Astrocyte (in vitro differentiated cells and primary cell): ENCODE data around the gene GRPEL2. TPM values are rescaled to one million over a fixed set of nuclear protein-coding genes. Genes with fewer than 3 reads are reported as not detected.

ENCODE experiments used
- DNase-seq: peaks from one replicate; pipeline ENCODE4 v3.0.0-alpha.2; 2010; ENCODE audit warnings: low read depth
- FAIRE-seq: peaks from 2 replicates; lab custom pipeline; 2011; peaks lifted over from hg19 to GRCh38; lab: Jason Lieb, UNC
- H2AFZ ChIP-seq: 2 replicates; pipeline ENCODE4 v1.6.0; 2012; ENCODE audit warnings: low read depth, low read length, inconsistent platforms
- H3K27ac ChIP-seq: 2 replicates; pipeline ENCODE4 v1.5.1; 2011; ENCODE audit warnings: low read depth, low read length, inconsistent platforms
- H3K27me3 ChIP-seq: 2 replicates; pipeline ENCODE4 v1.6.0; 2011; ENCODE audit warnings: low read length, inconsistent platforms; ENCODE audit not compliant: insufficient read depth
- H3K36me3 ChIP-seq: 2 replicates; pipeline ENCODE4 v1.5.1; 2011; ENCODE audit warnings: low read length, inconsistent platforms; ENCODE audit not compliant: insufficient read depth
- H3K4me1 ChIP-seq: 2 replicates; pipeline ENCODE4 v1.5.1; 2011; ENCODE audit warnings: low read length, inconsistent platforms; ENCODE audit not compliant: insufficient read depth
- H3K4me2 ChIP-seq: 2 replicates; pipeline ENCODE4 v1.6.0; 2012; ENCODE audit warnings: low read length, inconsistent platforms
- H3K4me3 ChIP-seq: 2 replicates; pipeline ENCODE4 v1.5.1; 2011; ENCODE audit warnings: low read depth, mild to moderate bottlenecking, low read length, inconsistent platforms; ENCODE audit not compliant: insufficient read depth
- H3K79me2 ChIP-seq: 2 replicates; pipeline ENCODE4 v1.6.0; 2012; ENCODE audit warnings: mild to moderate bottlenecking, low read length, inconsistent platforms; ENCODE audit not compliant: insufficient read depth
- H3K9ac ChIP-seq: 2 replicates; pipeline ENCODE4 v1.6.0; 2012; ENCODE audit warnings: mild to moderate bottlenecking, low read length, inconsistent platforms
- H3K9me3 ChIP-seq: 2 replicates; pipeline ENCODE4 v1.5.1; 2012; ENCODE audit warnings: low read depth, mild to moderate bottlenecking, low read length, inconsistent platforms; ENCODE audit not compliant: insufficient read depth
- H4K20me1 ChIP-seq: 2 replicates; pipeline ENCODE4 v1.6.0; 2012; ENCODE audit warnings: low read length, inconsistent platforms; ENCODE audit not compliant: insufficient read depth
- H3K27ac Mint-ChIP-seq: one replicate; pipeline ENCODE4 v1.8.0; 2021; ENCODE audit warnings: mild to moderate bottlenecking, mixed read lengths; ENCODE audit not compliant: unreplicated experiment
- H3K27me3 Mint-ChIP-seq: one replicate; pipeline ENCODE4 v1.8.0; 2021; ENCODE audit warnings: low read depth, mixed read lengths; ENCODE audit not compliant: unreplicated experiment
- H3K36me3 Mint-ChIP-seq: one replicate; pipeline ENCODE4 v1.8.0; 2021; ENCODE audit warnings: low read depth, mixed read lengths; ENCODE audit not compliant: unreplicated experiment
- H3K4me1 Mint-ChIP-seq: one replicate; pipeline ENCODE4 v1.8.0; 2021; ENCODE audit warnings: low read depth, mixed read lengths; ENCODE audit not compliant: unreplicated experiment
- H3K4me3 Mint-ChIP-seq: one replicate; pipeline ENCODE4 v1.8.0; 2021; ENCODE audit warnings: mild to moderate bottlenecking, moderate library complexity, mixed read lengths; ENCODE audit not compliant: unreplicated experiment
- H3K9me3 Mint-ChIP-seq: one replicate; pipeline ENCODE4 v1.8.0; 2021; ENCODE audit warnings: mild to moderate bottlenecking, mixed read lengths; ENCODE audit not compliant: unreplicated experiment
- CTCF ChIP-seq: IDR thresholded peaks from 2 replicates; pipeline ENCODE4 v1.5.1; 2011; ENCODE audit warnings: low read depth, mild to moderate bottlenecking, inconsistent platforms, low read length, moderate library complexity; ENCODE audit not compliant: insufficient read depth
- EZH2 ChIP-seq: IDR thresholded peaks from 2 replicates; pipeline ENCODE4 v1.6.1; 2012; ENCODE audit warnings: mild to moderate bottlenecking, low read length, inconsistent platforms; ENCODE audit not compliant: insufficient read depth
- total RNA-seq: library from RNA; stranded (reverse); gene quantifications from 2 replicates; pipeline ENCODE4 v1.2.1, GENCODE V29; 2021

Gene GRPEL2
- total RNA-seq, 1 donor from 2014 or later, result 26.0 TPM

GRCh38 chr5:149340920-149341319 lies 4.4 kb upstream of the GRPEL2 start:
- no peaks in the 10 kb centered on the region for H3K9me3 Mint-ChIP-seq
- H2AFZ ChIP-seq, result no peak overlapping the region
- DNase-seq (no peak), FAIRE-seq (no peak)
- H3K27ac Mint-ChIP-seq, result no peak overlapping the region
- no peak overlapping the region for H3K4me3 ChIP-seq
- no peak overlapping the region for H3K9ac ChIP-seq
- H3K36me3 Mint-ChIP-seq, result no peaks in the 10 kb centered on the region
- peaks cover 6% of the 10 kb centered on the region for H3K79me2 ChIP-seq
- H3K36me3 ChIP-seq, result no peaks in the 10 kb centered on the region
- no peak overlapping the region for H3K4me3 Mint-ChIP-seq
- no peaks in the 10 kb centered on the region for H3K4me1 ChIP-seq
- no peaks in the 10 kb centered on the region for H3K27me3 ChIP-seq
- H3K27me3 Mint-ChIP-seq, result no peaks in the 10 kb centered on the region
- no peak overlapping the region for H3K27ac ChIP-seq
- H4K20me1 ChIP-seq, result no peaks in the 10 kb centered on the region
- no peak overlapping the region for H3K4me2 ChIP-seq
- H3K4me1 Mint-ChIP-seq, result peaks cover 5% of the 10 kb centered on the region
- H3K9me3 ChIP-seq, result no peaks in the 10 kb centered on the region
- TF ChIP-seq CTCF, result no peak
- no peak for TF ChIP-seq EZH2

- Histone ChIP-seq H3K79me2 (peaks cover 13% of the 10 kb centered on the region), H3K9me3 (no peaks in the 10 kb centered on the region), H3K4me1 (peaks cover 6% of the 10 kb centered on the region), H3K4me3 (no peak overlapping the region), H4K20me1 (peaks cover under 1% of the 10 kb centered on the region), H2AFZ (no peak overlapping the region), H3K27ac (no peak overlapping the region), H3K4me2 (no peak overlapping the region), H3K9ac (no peak overlapping the region), H3K36me3 (no peaks in the 10 kb centered on the region), H3K27me3 (no peaks in the 10 kb centered on the region)
- no peaks in the 10 kb centered on the region for H3K27me3 Mint-ChIP-seq
- DNase-seq, result no peak
- H3K4me1 Mint-ChIP-seq, result peaks cover 2% of the 10 kb centered on the region
- FAIRE-seq, result no peak
- H3K27ac Mint-ChIP-seq, result no peak overlapping the region
- H3K4me3 Mint-ChIP-seq, result no peak overlapping the region
- H3K9me3 Mint-ChIP-seq, result no peaks in the 10 kb centered on the region
- no peaks in the 10 kb centered on the region for H3K36me3 Mint-ChIP-seq
- TF ChIP-seq CTCF (no peak), EZH2 (no peak)
These were observed 3.4 kb upstream of the GRPEL2 start for GRCh38 chr5:149341876-149342275.

- Histone ChIP-seq H3K27ac (no peak overlapping the region), H3K4me3 (no peak overlapping the region), H3K9ac (no peak overlapping the region), H4K20me1 (peaks cover 13% of the 10 kb centered on the region), H3K4me2 (peak overlapping the region; percentile 99), H3K36me3 (peaks cover 15% of the 10 kb centered on the region), H3K27me3 (no peaks in the 10 kb centered on the region), H3K79me2 (peaks cover 26% of the 10 kb centered on the region), H3K4me1 (peaks cover 6% of the 10 kb centered on the region), H2AFZ (no peak overlapping the region), H3K9me3 (no peaks in the 10 kb centered on the region)
- Mint-ChIP-seq H3K9me3 (no peaks in the 10 kb centered on the region), H3K27ac (no peak overlapping the region), H3K4me3 (peak overlapping the region; percentile 98), H3K27me3 (no peaks in the 10 kb centered on the region), H3K36me3 (peaks cover 7% of the 10 kb centered on the region), H3K4me1 (peaks cover 19% of the 10 kb centered on the region)
- TF ChIP-seq EZH2 (no peak), CTCF (no peak)
- DNase-seq (no peak), FAIRE-seq (no peak)
These were observed 1.1 kb upstream of the GRPEL2 start for GRCh38 chr5:149344151-149344550.
